GM12875 (cell line): ENCODE measurements around the gene APEX2.

Source experiments
- H3K4me3 ChIP-seq: one replicate; pipeline ENCODE4 v1.5.1; 2011; ENCODE audit warnings: low read depth, low read length, control low read depth
- CTCF ChIP-seq: IDR thresholded peaks from 2 replicates; pipeline ENCODE4 v1.5.1; 2011; ENCODE audit warnings: low read depth, mild to moderate bottlenecking, control low read depth, inconsistent platforms, low read length, moderate library complexity, borderline replicate concordance; ENCODE audit not compliant: insufficient read depth

The APEX2 gene

GRCh38 chrX:54999717-55000598 is at the start of gene APEX2:
TSS of gene APEX2 (plus strand) at chrX:55000363. CDS start at chrX:55000423, 60 bp downstream.
- peak within 1 kb of the TSS; percentile 75 for H3K4me3 ChIP-seq
- no peak for TF ChIP-seq CTCF

GRCh38 chrX:54950730-54951375 is 49.3 kb upstream of the APEX2 start:
- no peak for TF ChIP-seq CTCF
- H3K4me3 ChIP-seq = no peak overlapping the region

GRCh38 chrX:54961750-54962149 is 38.4 kb upstream of the APEX2 start:
- TF ChIP-seq CTCF = no peak
- no peak overlapping the region for H3K4me3 ChIP-seq

- H3K4me3 ChIP-seq = no peak overlapping the region
- no peak for TF ChIP-seq CTCF
Measured at GRCh38 chrX:54964766-54965497, 35.2 kb upstream of the APEX2 start.

GRCh38 chrX:54977387-54977786 is 22.8 kb upstream of the APEX2 start:
- H3K4me3 ChIP-seq = no peak overlapping the region
- no peak for TF ChIP-seq CTCF

- TF ChIP-seq CTCF = no peak
- H3K4me3 ChIP-seq = no peak overlapping the region
Measured at GRCh38 chrX:54978448-54978847, 21.7 kb upstream of the APEX2 start.
